GM21423 (cell line): ENCODE results near the gene ADAMTS2.

ENCODE experiments used
- ATAC-seq: cut with Tn5 transposase; IDR thresholded peaks from one replicate; pipeline ENCODE4 v1.9.1; 2021; ENCODE audit warnings: mild to moderate bottlenecking, moderate library complexity; ENCODE audit not compliant: unreplicated experiment

ADAMTS2 gene

DNA sequence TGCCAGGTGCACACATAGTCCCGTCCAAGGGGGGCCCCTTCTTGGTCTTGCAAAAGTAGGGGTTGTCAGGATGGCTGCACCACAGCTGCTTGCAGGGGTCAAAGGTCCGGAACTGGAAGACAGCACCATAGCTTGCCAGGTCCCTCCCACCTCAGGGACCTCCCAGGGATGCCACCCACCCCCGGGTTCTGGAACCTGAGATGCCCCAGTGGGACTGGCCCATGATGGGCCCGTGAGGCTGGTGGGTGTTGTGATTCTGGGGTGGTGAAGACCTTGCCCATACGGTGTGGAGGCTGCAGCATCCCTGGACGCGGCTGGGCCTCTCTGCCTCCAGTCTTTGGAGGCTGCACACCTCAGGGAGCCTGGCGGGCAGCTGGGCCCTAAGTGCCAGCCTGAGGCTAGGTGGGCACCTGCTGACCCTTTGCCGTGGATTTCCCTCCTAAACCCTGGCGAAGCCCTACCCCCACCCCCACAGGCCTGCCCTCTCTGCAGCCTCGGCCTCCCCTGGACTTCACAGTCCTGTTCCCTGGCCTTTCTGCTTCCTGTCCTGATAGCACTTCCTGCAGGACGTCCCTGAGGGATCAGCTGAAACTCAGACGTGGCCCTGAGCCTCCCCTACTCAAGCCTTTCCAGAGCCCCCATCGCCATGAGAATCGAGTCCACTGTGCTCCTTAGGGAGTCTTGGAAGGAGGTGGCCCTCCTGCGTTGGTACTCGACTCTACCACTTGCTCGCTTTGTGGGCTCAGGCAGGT, 192.9 kb downstream of the ADAMTS2 start:
- ATAC-seq: no peak

DNA sequence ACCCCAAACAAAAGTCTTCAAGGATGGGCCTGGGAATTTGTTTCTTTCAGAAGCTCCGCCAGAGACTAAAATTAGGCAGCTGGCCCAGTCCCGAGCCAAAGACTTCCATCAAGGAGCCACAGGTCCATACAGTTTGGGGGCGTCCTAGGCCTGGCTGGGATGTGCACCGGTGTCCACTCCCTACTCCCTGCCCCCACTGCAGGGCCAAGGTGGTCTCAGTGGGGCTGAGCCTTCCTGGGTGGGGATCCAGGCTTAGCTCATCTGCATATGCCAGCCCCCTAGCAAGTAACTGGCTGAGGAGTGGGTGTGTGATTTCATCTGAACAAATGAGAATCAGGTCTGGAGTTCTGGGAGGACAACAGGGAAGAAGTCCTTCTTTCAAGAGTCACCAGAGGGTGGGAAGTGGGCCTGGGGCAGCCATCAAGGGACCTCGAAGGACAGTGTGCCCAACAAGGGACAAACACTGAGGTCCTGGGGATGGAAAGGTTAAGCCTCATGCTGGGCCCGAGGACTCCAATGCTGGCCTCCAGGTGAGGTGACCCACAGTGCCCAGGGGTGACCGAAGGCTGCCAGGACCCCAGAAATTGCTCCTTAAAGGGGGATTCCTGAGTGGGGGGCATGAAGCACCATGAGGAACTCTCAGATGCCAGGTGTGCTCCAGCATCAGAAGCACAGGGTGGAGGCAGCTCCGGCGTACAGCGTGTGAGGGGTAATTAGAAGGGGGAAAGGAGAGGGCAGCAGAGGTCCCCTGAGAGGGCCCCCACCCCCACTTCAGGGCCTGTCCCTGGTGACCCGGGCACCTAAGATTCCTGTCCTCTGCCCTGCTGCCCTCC, 193.8 kb downstream of the ADAMTS2 start:
- no peak for ATAC-seq

DNA sequence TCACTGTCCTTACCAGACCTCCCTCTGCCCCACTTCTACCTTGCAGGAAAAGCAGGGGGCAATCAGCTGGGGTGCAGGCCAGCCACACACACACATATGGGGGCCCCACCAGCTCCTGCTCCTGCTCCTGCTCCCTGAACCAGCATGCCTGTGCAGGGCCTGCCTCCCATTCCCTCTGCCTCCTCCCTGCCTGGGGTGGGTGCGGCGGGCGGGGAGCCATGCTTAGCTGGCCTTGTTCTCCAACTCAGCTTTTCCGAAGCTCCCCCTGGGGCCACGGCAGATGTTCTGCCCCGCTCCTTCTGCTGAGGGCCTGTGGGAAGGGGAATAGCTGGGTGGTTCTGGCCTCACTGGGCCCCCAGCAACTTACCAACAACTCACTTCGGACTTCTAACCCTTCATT, 195.2 kb downstream of the ADAMTS2 start:
- no peak for ATAC-seq

DNA sequence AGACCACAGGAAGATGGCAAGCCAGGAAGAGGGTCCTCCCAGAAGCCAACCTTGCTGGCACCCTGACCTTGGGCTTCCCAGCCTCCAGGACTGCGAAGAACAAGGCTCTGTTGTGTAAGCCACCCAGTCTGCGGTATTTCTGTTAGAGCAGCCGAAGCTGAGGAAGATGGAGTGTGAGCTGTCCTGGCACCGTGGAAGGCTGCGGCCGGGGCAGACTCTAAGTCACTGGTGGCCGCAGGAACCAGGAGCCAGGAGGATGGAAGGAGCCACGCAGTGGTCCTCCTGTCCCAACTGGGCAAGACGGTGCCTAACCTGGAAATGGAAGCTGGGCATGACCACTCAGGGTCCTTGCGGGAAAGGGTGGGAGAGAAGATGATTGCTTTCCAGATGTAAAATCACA, 196.0 kb downstream of the ADAMTS2 start:
- no peak for ATAC-seq

DNA sequence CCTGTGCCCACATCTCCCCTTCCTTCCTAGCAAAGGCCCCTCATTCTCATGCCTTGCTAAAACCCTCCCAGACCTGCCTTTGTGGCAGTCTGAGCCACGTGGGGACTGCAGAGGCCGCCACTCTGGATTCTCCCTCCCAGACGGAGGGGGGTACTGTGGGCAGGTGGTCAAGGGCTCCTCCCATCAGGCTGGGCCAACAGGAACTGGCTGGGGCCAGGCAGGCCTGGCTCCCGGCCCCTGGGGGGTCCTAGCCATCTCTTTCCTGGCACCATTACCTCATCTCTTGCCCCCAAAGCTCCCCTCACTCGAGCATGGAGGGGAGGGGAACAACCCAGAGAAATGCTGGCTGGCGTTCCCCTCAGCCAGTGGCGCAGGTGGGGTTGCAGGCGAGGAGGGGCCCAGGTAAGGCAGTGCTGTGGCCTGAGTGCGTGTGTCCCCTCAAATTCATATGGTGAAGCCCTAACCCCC, 196.5 kb downstream of the ADAMTS2 start:
- ATAC-seq: no peak

DNA sequence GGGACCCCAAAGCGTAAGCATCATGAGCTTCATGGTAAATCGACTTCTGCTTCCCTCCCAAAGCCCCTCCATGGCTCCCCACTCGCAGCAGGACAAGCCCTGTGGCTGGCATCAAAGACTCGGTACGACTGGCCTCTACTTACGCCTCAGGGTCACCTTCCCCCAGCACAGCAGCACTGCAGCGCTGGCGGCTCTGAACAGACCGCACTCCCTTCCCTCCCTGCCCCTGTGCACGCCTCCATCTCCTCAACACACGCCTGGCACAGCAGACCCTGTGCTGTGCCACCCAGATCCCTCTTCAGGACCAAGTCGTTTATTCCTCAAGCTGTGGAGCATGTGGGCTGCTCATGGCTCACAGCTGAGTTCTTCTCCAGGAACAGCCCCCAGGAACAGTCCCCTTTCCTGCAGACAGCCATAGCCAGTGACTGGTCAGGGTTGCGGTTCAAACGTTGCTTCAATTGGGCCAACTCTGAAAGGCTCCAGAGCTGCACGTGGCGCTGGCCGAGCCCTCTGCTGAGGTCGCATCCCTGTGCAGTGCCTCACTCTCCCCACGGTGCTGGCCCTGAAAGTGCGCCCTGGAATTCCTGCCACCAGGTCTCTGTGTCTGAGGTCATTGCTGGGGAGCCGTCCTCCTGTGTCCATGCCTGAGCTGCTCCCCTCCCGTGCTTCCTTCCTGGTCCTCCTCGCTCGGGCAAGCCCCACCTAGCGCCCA, 197.1 kb downstream of the ADAMTS2 start:
- no peak for ATAC-seq

DNA sequence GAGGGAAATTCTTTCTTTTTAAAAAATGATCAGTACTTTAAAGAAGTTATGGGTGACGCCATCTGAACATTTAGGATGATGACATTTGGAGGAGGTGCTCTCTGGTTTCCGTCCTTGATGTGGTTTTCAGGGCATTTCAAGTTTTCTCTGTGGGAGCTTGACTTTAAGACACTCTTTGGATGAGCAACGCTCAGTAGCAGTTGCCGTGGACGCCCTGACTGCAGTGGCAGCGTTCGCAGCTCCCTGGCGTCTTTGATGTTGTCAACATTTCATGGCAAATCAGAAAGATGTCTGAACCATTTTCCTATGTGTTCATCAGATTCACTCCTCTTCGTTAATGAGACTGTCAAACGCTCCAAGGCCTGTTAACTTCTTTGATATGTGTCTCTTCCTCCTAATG, 199.0 kb downstream of the ADAMTS2 start:
- no peak for ATAC-seq

DNA sequence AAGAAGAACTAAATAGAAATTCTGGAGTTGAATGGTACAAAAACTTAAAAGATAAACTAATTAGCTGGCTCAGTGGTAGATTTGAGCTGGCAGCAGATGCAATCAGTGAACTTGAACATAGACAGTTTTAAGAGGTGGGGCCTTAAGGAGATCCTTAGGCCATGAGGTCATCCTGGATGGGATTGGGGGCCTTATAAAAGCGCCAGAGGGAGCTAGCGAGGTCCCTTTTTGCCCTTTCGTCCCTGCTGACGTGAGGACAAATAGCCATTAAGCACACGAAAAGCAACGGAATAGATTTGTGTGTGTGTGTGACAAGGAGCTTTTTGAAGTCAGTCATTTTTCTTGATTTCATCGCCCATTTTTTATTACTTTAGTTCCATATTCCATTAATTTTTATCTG, 201.8 kb downstream of the ADAMTS2 start:
- no peak for ATAC-seq

DNA sequence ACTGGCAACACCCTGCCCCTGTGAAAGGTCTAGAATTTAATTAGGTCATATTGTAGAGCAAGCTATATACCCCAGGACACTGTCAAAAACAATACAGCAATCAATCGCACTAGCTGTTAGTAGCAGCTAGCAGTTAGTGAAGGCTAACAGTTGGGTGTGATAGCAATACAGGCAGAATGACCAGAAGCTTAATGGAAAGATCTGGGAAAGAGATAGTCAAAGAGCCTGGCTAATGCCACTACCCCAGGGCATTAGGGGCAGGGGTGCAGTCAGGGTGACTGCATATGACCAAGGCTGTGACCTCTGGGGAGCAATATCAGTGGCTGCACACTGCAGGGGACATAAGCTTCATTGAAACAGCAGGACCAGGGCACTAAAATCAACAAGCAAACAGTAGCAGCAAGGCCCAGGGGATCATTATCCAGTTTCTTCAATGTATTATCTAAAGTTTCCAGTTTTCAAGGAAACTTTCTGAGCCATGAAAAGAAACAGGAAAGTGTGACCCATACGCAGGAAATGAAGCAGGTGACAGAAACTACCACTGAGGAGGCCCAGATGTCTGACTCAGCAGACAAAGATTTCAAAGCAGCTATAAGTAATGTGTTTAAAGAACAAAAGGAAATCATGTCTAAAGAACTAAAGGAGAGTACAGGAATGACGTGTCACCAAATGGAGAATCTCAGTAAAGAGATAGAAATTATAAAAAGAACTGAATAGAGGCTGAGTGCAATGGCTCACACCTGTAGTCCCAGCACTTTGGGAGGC, 202.6 kb downstream of the ADAMTS2 start:
- no peak for ATAC-seq

DNA sequence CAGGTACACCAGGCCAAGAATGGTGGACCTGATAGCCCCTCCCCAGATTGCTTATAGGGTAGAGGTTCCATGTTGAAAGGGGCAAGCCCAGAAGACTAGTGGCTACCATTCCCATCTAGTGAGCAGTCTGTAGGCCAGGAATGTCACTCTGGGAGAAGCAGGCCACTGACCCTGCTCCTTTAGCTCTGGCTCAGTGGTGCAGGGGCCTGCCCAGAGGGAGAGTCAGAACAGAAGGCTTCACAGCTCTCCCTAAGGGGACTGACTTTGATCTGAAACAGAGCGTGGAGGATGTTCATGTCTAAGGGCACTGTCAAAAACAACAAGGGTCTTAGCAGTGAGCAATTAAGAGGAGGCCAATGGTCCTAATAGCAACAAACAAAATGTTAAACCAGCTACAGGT, 203.4 kb downstream of the ADAMTS2 start:
- no peak for ATAC-seq

DNA sequence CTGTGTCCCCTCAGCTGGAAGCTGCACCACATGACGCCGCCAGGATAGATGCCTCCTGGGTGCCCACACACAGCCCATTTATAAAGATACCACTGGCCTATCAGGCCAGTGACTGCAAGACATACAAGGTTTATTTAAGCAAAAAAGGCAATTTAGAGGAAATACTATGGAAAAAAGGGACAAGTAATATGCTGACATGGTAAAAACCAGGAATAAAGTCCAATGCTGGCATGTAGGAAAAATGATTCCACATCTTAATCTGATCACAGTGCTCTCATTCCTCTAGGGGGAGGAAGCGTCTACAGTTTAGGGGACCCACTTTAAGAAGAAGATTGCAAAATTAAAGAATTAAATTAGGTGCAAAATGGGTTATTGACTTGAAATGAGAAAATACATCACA, 205.0 kb downstream of the ADAMTS2 start:
- ATAC-seq: no peak

DNA sequence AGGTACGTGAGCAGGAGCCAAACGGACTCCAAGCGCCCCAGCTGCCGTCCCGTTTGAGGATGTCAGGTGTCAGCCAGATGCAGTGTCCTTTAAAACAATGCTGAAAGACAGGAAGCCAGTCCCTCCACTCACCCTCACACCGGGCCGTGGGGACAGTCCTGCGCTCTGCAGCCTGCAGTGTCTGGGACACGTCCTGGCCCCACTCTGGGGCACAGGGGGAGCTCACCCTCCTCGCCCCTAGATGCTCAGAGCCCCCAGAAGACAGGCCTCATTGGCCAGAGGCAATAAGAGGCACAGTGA, 205.4 kb downstream of the ADAMTS2 start:
- ATAC-seq: no peak

DNA sequence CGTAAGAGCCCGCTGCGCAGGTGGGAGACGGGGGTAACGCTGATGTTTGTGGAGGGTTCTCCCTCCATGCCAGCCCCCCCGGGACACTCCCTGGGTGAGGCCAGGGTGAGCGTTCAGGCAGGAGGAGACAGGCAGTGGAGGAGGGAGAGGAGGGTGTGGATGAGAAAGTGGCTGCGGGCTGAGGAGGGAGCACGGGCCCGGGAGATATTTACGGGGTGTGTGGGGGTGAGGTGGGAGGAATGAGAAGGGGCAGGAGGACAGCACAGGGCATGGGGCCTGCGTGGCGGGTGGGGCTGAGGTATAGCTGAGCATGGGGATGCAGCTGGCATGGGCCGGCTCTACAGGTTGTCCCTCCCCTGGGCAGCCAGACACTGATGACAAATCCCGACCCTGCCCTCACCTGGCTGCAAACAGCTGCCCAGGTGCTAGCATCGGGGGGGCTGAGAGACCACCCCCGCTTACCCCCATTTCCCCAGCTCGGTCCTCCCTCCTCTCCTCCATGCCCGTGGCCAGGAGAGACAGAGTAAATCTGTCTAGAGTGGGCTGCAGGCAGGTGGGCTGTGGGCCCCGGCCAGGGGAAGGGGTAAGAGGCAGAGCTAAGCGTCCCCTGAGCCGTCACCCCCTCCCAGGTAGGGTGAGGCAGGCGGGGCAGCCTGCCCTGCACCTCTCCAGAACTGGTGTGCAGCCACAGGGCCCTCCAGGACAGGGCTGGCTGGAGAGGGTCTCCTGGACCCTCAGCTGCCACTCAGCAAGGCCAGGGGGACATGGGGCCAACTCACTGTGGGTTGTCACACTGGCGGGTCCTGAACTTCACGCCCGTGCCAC, 205.9 kb downstream of the ADAMTS2 start:
- ATAC-seq: no peak

DNA sequence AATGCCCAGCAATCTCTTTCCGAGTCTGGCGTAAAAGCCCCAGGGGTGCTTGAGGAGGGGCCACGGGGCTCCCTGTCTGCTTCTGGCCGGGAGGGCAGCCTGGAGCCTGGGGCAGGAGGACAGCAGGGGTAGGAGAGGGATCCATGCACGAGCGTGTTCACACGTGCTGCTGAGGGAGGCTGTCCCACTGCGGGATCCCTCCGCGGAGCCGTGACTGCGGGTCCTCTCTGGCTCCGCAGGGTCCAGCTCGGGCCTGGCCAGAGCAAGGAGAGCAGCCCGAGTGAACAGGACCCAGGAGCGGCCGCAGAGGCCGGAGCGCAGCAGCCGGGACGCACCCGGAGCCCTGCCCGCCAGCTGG, 206.7 kb downstream of the ADAMTS2 start:
- no peak for ATAC-seq

DNA sequence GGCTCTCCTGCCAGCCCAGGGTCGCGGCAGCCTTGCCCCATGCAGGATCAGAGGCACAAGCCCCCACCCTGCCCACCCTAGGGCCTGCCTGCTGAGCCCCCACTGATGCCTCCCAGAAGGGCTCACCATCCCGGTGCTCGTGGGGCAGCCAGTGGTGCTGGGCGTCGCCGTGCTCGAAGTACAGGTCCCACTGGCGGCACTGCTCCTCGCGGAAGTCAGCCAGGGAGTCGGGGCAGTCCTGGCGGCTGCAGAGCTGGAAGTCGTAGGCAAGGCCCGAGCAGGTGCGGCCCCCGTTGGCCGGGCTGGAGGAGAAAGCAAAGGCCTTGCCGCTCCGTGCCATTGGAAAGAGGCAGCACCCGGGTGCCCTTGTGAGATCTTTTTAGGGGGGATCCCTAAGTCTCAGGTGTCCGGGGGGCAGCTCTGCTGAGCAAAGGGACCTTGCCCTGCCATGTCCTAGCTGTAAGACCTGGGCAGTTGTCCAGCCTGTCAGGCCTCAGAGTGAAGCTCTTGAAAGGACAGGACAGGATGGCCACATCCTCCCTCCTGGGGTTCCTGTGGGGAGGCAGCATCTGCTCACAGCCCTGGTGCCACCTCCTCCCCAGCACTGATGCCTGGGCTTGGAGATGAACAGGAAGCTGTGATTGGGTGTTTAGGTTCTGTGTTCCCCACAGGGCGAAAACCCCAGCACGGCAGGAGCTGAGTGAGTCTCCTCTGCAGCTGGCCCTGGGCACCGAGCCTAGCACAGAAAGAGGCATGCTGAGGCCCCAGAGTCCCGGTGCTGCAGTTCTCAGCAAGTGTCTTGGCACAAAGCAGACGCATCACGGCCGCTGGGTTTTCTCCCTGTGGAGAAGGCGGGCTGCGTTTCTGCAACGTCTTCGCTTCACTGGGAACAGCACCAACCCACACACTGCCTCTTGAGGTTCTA, 207.4 kb downstream of the ADAMTS2 start:
- ATAC-seq: no peak

DNA sequence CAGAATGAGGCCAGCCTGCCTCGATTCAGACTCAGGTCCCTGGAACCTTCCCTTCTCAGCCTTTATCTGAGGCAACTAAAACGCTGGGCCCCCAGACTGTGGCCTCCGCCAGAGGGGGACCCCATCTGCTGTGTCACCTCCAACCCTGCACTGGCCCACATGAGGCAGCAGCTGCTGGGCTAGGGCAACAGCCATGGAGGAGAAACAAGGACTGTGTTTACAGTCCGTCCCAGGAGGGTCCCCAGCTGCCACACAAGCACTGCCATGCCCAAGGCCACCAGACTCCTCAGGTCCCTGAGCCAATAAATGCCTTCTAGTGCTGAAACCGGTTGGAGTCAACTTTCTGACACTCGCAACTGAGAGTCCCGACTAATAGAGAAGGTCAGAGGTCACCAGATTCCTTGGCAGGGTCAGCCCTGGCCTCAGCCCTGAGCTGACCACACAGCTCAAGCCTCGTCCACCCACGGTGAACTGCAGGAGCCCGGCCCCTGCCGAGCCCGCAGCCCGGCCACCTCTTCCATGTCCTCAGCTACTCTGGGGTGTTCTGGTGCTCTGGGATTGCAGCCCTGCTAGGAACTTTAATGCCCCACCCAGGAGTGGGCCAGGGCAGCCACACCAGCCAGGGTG, 208.1 kb downstream of the ADAMTS2 start:
- no peak for ATAC-seq

DNA sequence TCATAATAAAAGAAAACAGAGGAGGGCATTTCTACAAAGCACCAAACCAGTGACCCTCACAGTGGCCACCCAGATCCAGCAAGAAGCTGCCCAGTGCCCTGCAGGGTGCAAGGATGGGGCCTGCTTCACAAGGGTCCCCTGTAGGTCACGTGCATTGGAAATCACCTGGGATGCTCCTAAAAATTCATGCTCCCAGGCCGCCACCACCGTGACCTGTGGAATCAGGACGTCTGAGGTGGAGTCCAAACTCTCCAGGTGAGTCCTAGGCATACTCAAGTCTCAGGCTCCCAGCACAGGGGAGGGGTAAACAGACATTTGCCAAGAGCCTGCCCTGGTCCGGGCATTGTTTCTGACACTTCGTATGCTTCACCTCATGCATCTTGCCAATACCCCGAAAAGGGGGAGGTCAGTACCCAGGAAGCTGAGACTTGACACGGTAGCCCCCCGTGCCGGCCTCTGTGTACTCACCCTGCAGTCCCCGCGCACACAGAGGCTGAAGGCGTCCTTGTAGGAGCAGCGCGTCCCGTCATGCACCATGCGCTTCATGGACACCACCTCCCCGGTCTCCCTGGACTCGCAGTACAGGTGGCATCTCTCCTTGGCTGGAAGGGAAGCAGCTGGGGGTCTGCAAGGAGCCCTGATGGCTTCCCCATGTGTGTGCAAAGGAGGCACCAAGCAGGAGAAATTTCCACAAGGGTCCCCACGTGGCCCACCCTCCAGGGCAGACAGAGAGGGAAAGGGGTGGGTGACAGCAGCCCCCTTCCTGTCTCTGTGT, 209.6 kb downstream of the ADAMTS2 start:
- ATAC-seq: no peak

DNA sequence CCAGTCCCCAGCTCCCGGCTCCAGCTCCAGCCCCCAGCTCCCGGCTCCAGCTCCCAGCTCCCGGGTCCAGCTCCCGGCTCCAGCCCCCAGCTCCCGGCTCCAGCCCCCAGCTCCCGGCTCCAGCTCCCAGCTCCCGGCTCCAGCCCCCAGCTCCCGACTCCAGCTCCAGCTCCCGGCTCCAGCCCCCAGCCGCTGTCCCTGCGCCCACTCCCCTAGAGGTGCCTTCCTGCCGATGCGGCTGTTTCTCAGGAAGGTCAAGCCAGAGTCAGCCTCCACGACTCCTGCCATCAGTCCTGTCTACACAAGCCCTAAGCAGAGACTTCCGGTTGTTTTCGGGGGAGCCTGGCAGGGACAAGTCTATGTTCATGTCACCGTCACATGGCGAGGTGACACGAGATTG, 210.3 kb downstream of the ADAMTS2 start:
- no peak for ATAC-seq
